IMR-90 (cell line): ENCODE measurements around the gene CSNK1D. TPM values are rescaled to one million over a fixed set of nuclear protein-coding genes. Genes with fewer than 3 reads are reported as not detected.
A peak's percentile ranks its signal among the peaks of the same experiment; 100 is the strongest.

ENCODE experiments used
- ATAC-seq: fragments of 200-7000 bp; cut with Tn5 transposase; 2 replicates; pipeline ENCODE4 v1.9.1; 2020; ENCODE audit warnings: low read depth, mild to moderate bottlenecking, moderate library complexity
- BruUV-seq: library from RNA; stranded (reverse); fragments of 400-500 nt; replicated peaks from 2 replicates; lab custom pipeline; 2021; lab: Mats Ljungman, UMichigan
- CTCF ChIA-PET: fragments of 300-600 bp; formaldehyde crosslinking; extraction: SDS; loops from one replicate; lab custom pipeline; 2021; ENCODE audit warnings: antibody characterized with exemption; lab: Yijun Ruan, JAX
- POLR2A ChIA-PET: fragments of 300-600 bp; sonication (Branson Sonifier 250); formaldehyde crosslinking; loops from one replicate; lab custom pipeline; 2022; ENCODE audit warnings: antibody characterized with exemption; ENCODE audit not compliant: unreplicated experiment; lab: Charles Lee
- DNase-seq: peaks from one replicate; pipeline ENCODE4 v3.0.0; 2013
- H2AFZ ChIP-seq: replicated peaks from 2 replicates; pipeline ENCODE3; 2013; ENCODE audit warnings: low read length, mild to moderate bottlenecking; ENCODE audit not compliant: poor library complexity
- H2AK5ac ChIP-seq: 2 replicates; pipeline ENCODE4 v1.6.1; 2013; ENCODE audit warnings: low read depth, low read length, inconsistent platforms
- H2AK9ac ChIP-seq: replicated peaks from 2 replicates; pipeline ENCODE3; 2013; ENCODE audit warnings: mild to moderate bottlenecking, low read depth, low read length, moderate library complexity; ENCODE audit not compliant: poor library complexity
- H2BK120ac ChIP-seq: 2 replicates; pipeline ENCODE4 v1.6.1; 2013; ENCODE audit warnings: low read depth, low read length, inconsistent platforms
- H2BK15ac ChIP-seq: 3 replicates; pipeline ENCODE4 v1.6.1; 2013; ENCODE audit warnings: low read depth, low read length, inconsistent platforms
- H2BK20ac ChIP-seq: 2 replicates; pipeline ENCODE4 v1.6.1; 2013; ENCODE audit warnings: low read depth, mild to moderate bottlenecking, inconsistent platforms, low read length, moderate library complexity
- H2BK5ac ChIP-seq: 2 replicates; pipeline ENCODE4 v1.6.1; 2013; ENCODE audit warnings: mild to moderate bottlenecking, low read depth, low read length, inconsistent platforms; ENCODE audit not compliant: poor library complexity, severe bottlenecking
- H3K14ac ChIP-seq: replicated peaks from 2 replicates; pipeline ENCODE4 v1.6.1; 2013; ENCODE audit warnings: low read depth, low read length, inconsistent platforms
- H3K18ac ChIP-seq: 2 replicates; pipeline ENCODE4 v1.6.1; 2013; ENCODE audit warnings: low read depth, low read length, control low read depth
- H3K23ac ChIP-seq: 2 replicates; pipeline ENCODE4 v1.6.1; 2013; ENCODE audit warnings: low read depth, low read length, inconsistent platforms
- H3K27ac ChIP-seq: 2 replicates; pipeline ENCODE4 v1.5.1; 2013; ENCODE audit warnings: mild to moderate bottlenecking, control low read depth, low read length; ENCODE audit not compliant: insufficient read depth
- H3K27me3 ChIP-seq: 2 replicates; pipeline ENCODE4 v1.6.1; 2013; ENCODE audit warnings: low read length; ENCODE audit not compliant: control insufficient read depth, insufficient read depth
- H3K36me3 ChIP-seq: 2 replicates; pipeline ENCODE4 v1.6.1; 2013; ENCODE audit warnings: low read length, mixed read lengths; ENCODE audit not compliant: control insufficient read depth, insufficient read depth
- H3K4ac ChIP-seq: 2 replicates; pipeline ENCODE4 v1.6.1; 2013; ENCODE audit warnings: low read depth, low read length, inconsistent platforms
- H3K4me1 ChIP-seq: 2 replicates; pipeline ENCODE4 v1.6.1; 2013; ENCODE audit warnings: low read length, mixed read lengths; ENCODE audit not compliant: control insufficient read depth, insufficient read depth
- H3K4me2 ChIP-seq: 2 replicates; pipeline ENCODE4 v1.6.1; 2013; ENCODE audit warnings: low read depth, mild to moderate bottlenecking, control low read depth, low read length, moderate library complexity
- H3K4me3 ChIP-seq: 2 replicates; pipeline ENCODE4 v1.5.1; 2013; ENCODE audit warnings: low read depth, mild to moderate bottlenecking, control low read depth, low read length, moderate library complexity; ENCODE audit not compliant: insufficient read depth
- H3K56ac ChIP-seq: 2 replicates; pipeline ENCODE4 v1.6.1; 2013; ENCODE audit warnings: low read length, inconsistent platforms; ENCODE audit not compliant: insufficient read depth; ENCODE audit errors: extremely low read depth
- H3K79me1 ChIP-seq, 2 experiments: 2 replicates each; pipeline ENCODE4 v1.6.1; 2013; ENCODE audit warnings: low read length in 2 of 2, inconsistent platforms in 1 of 2, low read depth in 1 of 2
- H3K9ac ChIP-seq: 2 replicates; pipeline ENCODE4 v1.6.1; 2013; ENCODE audit warnings: low read depth, low read length, control low read depth
- H3K9me1 ChIP-seq: 2 replicates; pipeline ENCODE4 v1.6.1; 2013; ENCODE audit warnings: low read length, inconsistent platforms; ENCODE audit not compliant: insufficient read depth
- H3K9me3 ChIP-seq: 2 replicates; pipeline ENCODE4 v1.6.1; 2013; ENCODE audit warnings: low read length; ENCODE audit not compliant: control insufficient read depth, insufficient read depth
- H4K20me1 ChIP-seq: 2 replicates; pipeline ENCODE4 v1.6.1; 2013; ENCODE audit warnings: low read length, inconsistent platforms; ENCODE audit not compliant: insufficient read depth
- H4K5ac ChIP-seq: 2 replicates; pipeline ENCODE4 v1.6.1; 2013; ENCODE audit warnings: mild to moderate bottlenecking, low read depth, low read length, control low read depth
- H4K8ac ChIP-seq, 2 experiments: 2 replicates each; pipeline ENCODE4 v1.6.1; 2013; ENCODE audit warnings: low read depth in 2 of 2, low read length in 2 of 2, control low read depth in 1 of 2, inconsistent platforms in 1 of 2
- H4K91ac ChIP-seq: 2 replicates; pipeline ENCODE4 v1.6.1; 2013; ENCODE audit warnings: low read depth, low read length, inconsistent platforms; ENCODE audit not compliant: insufficient read depth
- CEBPB ChIP-seq: IDR thresholded peaks from 2 replicates; pipeline ENCODE4 v1.6.1; 2012; ENCODE audit warnings: low read depth, low read length, improper control_type of control experiment
- FOS ChIP-seq: fragments of 150-350 bp; IDR thresholded peaks from 2 replicates; pipeline ENCODE4 v1.6.1; 2016; ENCODE audit warnings: low read depth, low read length
- MAZ ChIP-seq: IDR thresholded peaks from 2 replicates; pipeline ENCODE4 v1.6.1; 2012; ENCODE audit warnings: low read depth, mild to moderate bottlenecking, low read length, improper control_type of control experiment, moderate library complexity, borderline replicate concordance
- NFE2L2 ChIP-seq: fragments of 150-350 bp; IDR thresholded peaks from 2 replicates; pipeline ENCODE4 v1.6.1; 2016; ENCODE audit warnings: low read depth, mild to moderate bottlenecking, low read length
- POLR2A ChIP-seq: IDR thresholded peaks from 2 replicates; pipeline ENCODE4 v1.6.1; 2012; ENCODE audit warnings: mild to moderate bottlenecking, low read depth, low read length
- RCOR1 ChIP-seq: IDR thresholded peaks from 2 replicates; pipeline ENCODE4 v1.6.1; 2012; ENCODE audit warnings: mild to moderate bottlenecking, low read length, improper control_type of control experiment; ENCODE audit not compliant: insufficient replicate concordance
- WGBS, 2 experiments: methylation state at CpG; one replicate each; pipeline versions ENCODE4 v1.1.5 to v1.1.7; 2013; ENCODE audit warnings: missing lambda C conversion rate in 2 of 2; ENCODE audit not compliant: insufficient read length in 1 of 2; ENCODE audit errors: extremely low coverage in 2 of 2; 5-methylcytosine and 5-hydroxymethylcytosine counted together
- dilution Hi-C: fragments of 300-500 bp; cut with HindIII; formaldehyde crosslinking; loops from one replicate; pipeline ENCODE4 v1.14.3; 2018; ENCODE audit warnings: low sequenced_read_pairs; ENCODE audit not compliant: unreplicated experiment
- in situ Hi-C: fragments of 300-500 bp; cut with MboI; formaldehyde crosslinking; loops from 3 replicates; pipeline ENCODE4 v1.14.3; 2019; ENCODE audit warnings: low sequenced_read_pairs, inconsistent platforms, mixed read lengths
- intact Hi-C: fragments of 100-400 bp; cut with micrococcal nuclease; formaldehyde crosslinking; loops from 2 replicates; pipeline ENCODE4 v1.10.0; 2022
- polyA plus RNA-seq, 3 experiments: library from polyadenylated mRNA; depleted of rRNA; stranded (reverse); fragments of >200 nt; gene quantifications; 2 replicates each; pipeline ENCODE4 v1.2.3, GENCODE V29; 2012; ENCODE audit warnings: low replicate concordance in 1 of 3
- total RNA-seq: library from RNA; depleted of rRNA; stranded (reverse); fragments of >200 nt; gene quantifications from 2 replicates; pipeline ENCODE4 v1.2.3, GENCODE V29; 2012

CSNK1D gene
- total and polyA plus RNA-seq, 2 of the 4 experiments (the other 2 are of a cell fraction), result 47.1 to 186 TPM

DNA sequence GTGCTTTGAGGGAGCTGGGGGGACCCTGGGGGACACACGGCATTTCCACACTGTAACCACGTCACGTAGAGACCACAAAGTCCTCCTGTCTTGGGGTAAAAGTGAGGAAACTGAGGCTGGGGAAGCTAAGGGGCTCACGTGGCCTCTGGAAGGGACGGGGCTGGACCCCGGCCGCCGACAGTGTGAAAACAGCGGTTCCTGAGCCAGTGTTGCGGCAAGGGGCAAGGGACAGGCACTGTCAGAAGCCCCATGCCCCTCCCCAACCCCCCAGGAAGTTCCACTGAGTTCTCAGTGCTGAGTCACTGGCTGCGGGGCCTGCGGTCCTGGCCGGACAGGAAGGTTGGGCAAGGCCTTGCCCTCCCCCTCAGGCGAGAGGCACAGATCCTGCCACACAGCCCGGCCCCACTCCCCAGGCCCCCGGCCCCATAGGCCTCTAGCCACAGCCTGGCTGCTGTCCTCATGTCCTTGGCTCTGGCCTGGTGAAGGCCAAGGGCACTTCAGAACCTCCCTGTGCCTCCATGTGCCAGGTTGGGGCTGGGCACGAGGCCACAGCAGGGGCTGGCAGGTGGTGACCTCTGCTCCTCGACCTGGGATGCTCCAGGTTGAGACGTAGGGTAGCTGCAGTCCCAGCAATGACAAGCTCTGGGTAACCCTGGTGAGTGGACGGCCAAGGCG lies 55.8 kb downstream of the CSNK1D start:
- 0% methylated on average over 4 of the region's 21 CpGs; no CpG with 5 or more reads in 1 of the 2 experiments for WGBS, 2 experiments
- Histone ChIP-seq H3K27ac (peak overlapping the region; percentile 100), H2BK15ac (peak overlapping the region; percentile 100), H3K56ac (peak overlapping the region; percentile 96), H2BK20ac (peak overlapping the region; percentile 100), H3K4me1 (peaks cover 46% of the 10 kb centered on the region), H4K20me1 (no peaks in the 10 kb centered on the region), H2AK9ac (peak overlapping the region; percentile 100), H3K14ac (peak overlapping the region; percentile 100), H2BK5ac (peak overlapping the region; percentile 100), H3K27me3 (no peaks in the 10 kb centered on the region), H4K8ac (peak overlapping the region; percentile 98 to 100), H4K5ac (peak overlapping the region; percentile 100), H3K23ac (peak overlapping the region; percentile 100), H3K9ac (peak overlapping the region; percentile 98), H3K36me3 (no peaks in the 10 kb centered on the region), H3K18ac (peak overlapping the region; percentile 100), H3K4ac (peak overlapping the region; percentile 100), H3K79me1 (peaks cover 18 to 73% of the 10 kb centered on the region in 2 experiments; a peak in 3 of 4 replicates), H2BK120ac (peak overlapping the region; percentile 100), H3K4me2 (peak overlapping the region; percentile 81), H4K91ac (peak overlapping the region; percentile 100), H3K9me3 (no peaks in the 10 kb centered on the region), H2AFZ (peak overlapping the region; percentile 88), H3K4me3 (no peak overlapping the region), H3K9me1 (peaks cover 34% of the 10 kb centered on the region), H2AK5ac (peak overlapping the region; percentile 100)
- POLR2A ChIA-PET, result no interaction called here
- intact Hi-C loops (loop anchor here (2.0 kb wide), 1 partner anchor 13 kb away; no protein-coding TSS in a partner anchor), in situ Hi-C loops (no loop called here), dilution Hi-C loops (no loop called here)
- ATAC-seq, result peak; percentile 62
- DNase-seq, result peak; percentile 90
- BruUV-seq, result no TSS peak
- TF ChIP-seq POLR2A, result no peak
- TF ChIP-seq CEBPB, result peak; percentile 92
- TF ChIP-seq RCOR1, result no peak
- TF ChIP-seq NFE2L2, result peak; percentile 82; the same call in 1 of the 2 replicates
- TF ChIP-seq FOS, result peak; percentile 82
- TF ChIP-seq MAZ, result peak; percentile 89
- CTCF ChIA-PET, result no interaction called here
